ENCODE data around the gene SRSF12.

The SRSF12 gene

DNA sequence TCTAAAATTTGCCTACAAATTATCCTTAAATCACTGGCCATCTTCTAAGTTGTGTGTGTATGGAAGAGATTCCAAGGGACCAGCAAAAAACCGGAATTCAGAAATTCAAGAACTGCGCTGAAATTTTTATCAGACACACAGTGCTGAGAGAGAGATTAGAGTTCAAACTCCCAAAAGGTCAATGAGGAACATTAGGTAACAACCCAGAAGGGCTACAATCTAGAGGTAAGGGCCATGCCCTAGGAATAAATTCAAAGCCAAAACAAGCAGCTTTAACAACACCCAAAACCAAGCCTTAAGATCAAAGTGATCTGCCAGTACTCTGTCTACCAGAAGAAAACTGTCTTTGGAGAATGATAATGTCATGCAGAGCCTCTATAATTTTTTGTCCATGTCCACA, 17.8 kb downstream of the SRSF12 start:
- no peaks in the 10 kb centered on the region for H4K20me1 ChIP-seq (ENCODE audit: insufficient read depth)
- H2AFZ ChIP-seq (ENCODE audit: low read depth) = no peak overlapping the region
- no peaks in the 10 kb centered on the region for H3K36me3 ChIP-seq (ENCODE audit: insufficient read depth)
- H3K4me1 ChIP-seq (ENCODE audit: low read depth, poor library complexity, severe bottlenecking) = peaks cover 14% of the 10 kb centered on the region
- H3K4me3 ChIP-seq (IDR thresholded peaks at IDR 0.05; ENCODE audit: insufficient read depth, low read depth, low read length) = no peak overlapping the region
- TF ChIP-seq, protein P1, sequence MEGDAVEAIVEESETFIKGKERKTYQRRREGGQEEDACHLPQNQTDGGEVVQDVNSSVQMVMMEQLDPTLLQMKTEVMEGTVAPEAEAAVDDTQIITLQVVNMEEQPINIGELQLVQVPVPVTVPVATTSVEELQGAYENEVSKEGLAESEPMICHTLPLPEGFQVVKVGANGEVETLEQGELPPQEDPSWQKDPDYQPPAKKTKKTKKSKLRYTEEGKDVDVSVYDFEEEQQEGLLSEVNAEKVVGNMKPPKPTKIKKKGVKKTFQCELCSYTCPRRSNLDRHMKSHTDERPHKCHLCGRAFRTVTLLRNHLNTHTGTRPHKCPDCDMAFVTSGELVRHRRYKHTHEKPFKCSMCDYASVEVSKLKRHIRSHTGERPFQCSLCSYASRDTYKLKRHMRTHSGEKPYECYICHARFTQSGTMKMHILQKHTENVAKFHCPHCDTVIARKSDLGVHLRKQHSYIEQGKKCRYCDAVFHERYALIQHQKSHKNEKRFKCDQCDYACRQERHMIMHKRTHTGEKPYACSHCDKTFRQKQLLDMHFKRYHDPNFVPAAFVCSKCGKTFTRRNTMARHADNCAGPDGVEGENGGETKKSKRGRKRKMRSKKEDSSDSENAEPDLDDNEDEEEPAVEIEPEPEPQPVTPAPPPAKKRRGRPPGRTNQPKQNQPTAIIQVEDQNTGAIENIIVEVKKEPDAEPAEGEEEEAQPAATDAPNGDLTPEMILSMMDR (conservative IDR thresholded peaks at IDR 0.05; ENCODE audit: low read depth, low read length) = no peak
- H3K79me2 ChIP-seq (ENCODE audit: insufficient read depth, low read depth) = no peaks in the 10 kb centered on the region
- no peak overlapping the region for H3K27ac ChIP-seq
- no peak overlapping the region for H3K9ac ChIP-seq
- no peak overlapping the region for H3K4me2 ChIP-seq
- no peaks in the 10 kb centered on the region for H3K27me3 ChIP-seq (ENCODE audit: insufficient read depth, low read depth)

DNA sequence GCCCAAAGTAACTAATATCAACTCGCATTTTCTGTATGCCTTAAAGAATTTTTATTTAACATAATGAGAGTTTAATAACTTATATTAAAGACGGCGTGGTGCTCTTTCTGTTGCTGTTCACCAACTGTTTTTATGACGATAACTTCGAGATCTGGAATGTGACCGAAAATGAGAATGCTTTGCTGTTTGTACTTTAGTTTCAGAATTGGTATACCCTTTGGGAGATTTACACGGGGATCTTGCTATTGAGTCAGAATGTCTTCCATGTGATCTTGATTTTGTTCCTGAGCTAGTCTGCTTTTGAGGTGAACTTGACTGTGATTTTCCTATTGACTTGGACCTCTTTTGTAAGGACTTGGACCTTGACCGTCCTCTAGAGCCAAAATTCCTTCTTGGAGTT, 19.4 kb downstream of the SRSF12 start:
- Histone ChIP-seq H3K4me2 (peak overlapping the region; percentile 57), H4K20me1 (ENCODE audit: insufficient read depth) (no peaks in the 10 kb centered on the region), H3K9ac (no peak overlapping the region), H3K4me1 (ENCODE audit: low read depth, poor library complexity, severe bottlenecking) (peaks cover 14% of the 10 kb centered on the region), H3K27me3 (ENCODE audit: insufficient read depth, low read depth) (no peaks in the 10 kb centered on the region), H3K36me3 (ENCODE audit: insufficient read depth) (no peaks in the 10 kb centered on the region), H2AFZ (ENCODE audit: low read depth) (peak overlapping the region; percentile 48), H3K27ac (peak overlapping the region; percentile 20; the same call in 1 of the 2 replicates), H3K4me3 (IDR thresholded peaks at IDR 0.05; ENCODE audit: insufficient read depth, low read depth, low read length) (no peak overlapping the region), H3K79me2 (ENCODE audit: insufficient read depth, low read depth) (no peaks in the 10 kb centered on the region)
- TF ChIP-seq, protein P1 (conservative IDR thresholded peaks at IDR 0.05; ENCODE audit: low read depth, low read length) = no peak

DNA sequence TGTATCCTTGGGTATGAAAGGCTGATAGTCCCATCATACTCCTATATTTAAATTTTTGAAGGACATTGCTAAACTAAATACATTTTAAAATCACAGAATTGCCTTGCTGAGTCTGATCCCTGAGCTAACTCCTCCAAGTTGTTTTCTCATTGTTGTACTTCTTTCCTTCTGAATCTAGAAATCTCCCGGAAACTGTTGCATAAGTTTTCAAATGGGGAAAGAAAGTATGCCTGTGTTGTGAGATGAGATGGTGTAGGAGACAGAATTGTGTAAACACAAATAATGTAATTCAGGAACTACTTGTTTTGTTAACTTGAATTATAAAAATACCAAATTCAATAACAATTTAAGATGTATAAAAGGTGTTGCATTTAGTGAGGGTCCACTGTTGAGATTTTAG, 30.0 kb downstream of the SRSF12 start:
- Histone ChIP-seq H3K36me3 (ENCODE audit: insufficient read depth) (no peaks in the 10 kb centered on the region), H3K4me2 (no peak overlapping the region), H4K20me1 (ENCODE audit: insufficient read depth) (peaks cover 7% of the 10 kb centered on the region; the same call in 1 of the 2 replicates), H3K4me3 (IDR thresholded peaks at IDR 0.05; ENCODE audit: insufficient read depth, low read depth, low read length) (no peak overlapping the region), H3K4me1 (ENCODE audit: low read depth, poor library complexity, severe bottlenecking) (peaks cover 18% of the 10 kb centered on the region), H2AFZ (ENCODE audit: low read depth) (no peak overlapping the region), H3K79me2 (ENCODE audit: insufficient read depth, low read depth) (peaks cover 16% of the 10 kb centered on the region), H3K27me3 (ENCODE audit: insufficient read depth, low read depth) (no peaks in the 10 kb centered on the region), H3K27ac (no peak overlapping the region), H3K9ac (no peak overlapping the region)
- TF ChIP-seq, protein P1 (conservative IDR thresholded peaks at IDR 0.05; ENCODE audit: low read depth, low read length) = no peak

DNA sequence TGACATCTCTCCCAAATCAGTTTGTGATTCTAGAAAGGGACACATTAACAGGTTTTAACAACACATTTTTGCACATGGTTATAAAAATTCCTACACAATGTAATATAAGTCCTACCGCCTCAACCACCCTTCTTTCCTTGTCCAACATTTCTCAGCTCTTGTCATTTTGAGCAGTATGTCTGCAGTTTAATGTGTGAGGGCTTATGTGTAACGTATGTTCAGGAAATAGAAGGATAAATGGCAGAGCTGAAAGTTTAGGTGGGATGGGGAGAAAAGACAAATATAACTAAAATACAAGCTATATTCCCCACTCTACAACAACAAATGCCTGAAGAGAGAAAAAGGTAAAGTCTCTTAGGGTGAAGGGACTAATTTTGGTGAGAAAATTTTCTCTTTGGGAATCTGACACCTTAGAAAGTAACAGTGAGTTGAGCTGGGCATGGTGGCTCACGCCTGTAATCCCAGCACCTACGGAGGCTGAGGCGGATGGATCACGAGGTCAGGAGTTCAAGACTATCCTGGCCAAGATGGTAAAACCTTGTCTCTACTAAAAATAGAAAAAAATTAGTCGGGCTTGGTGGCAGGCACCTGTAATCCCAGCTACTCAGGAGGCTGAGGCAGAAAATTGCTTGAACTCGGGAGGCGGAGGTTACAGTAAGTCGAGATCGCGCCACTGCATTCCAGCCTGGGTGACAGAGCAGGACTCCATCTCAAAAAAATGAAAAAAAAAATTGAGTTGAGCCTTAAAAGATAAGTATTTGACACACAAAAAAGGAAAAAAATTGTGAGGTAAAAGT, 32.3 kb downstream of the SRSF12 start:
- Histone ChIP-seq H2AFZ (ENCODE audit: low read depth) (no peak overlapping the region), H3K9ac (no peak overlapping the region), H3K27me3 (ENCODE audit: insufficient read depth, low read depth) (no peaks in the 10 kb centered on the region), H3K79me2 (ENCODE audit: insufficient read depth, low read depth) (peaks cover 28% of the 10 kb centered on the region), H3K4me3 (IDR thresholded peaks at IDR 0.05; ENCODE audit: insufficient read depth, low read depth, low read length) (no peak overlapping the region), H3K27ac (no peak overlapping the region), H3K4me1 (ENCODE audit: low read depth, poor library complexity, severe bottlenecking) (peaks cover 12% of the 10 kb centered on the region), H3K36me3 (ENCODE audit: insufficient read depth) (no peaks in the 10 kb centered on the region), H3K4me2 (no peak overlapping the region), H4K20me1 (ENCODE audit: insufficient read depth) (peaks cover 7% of the 10 kb centered on the region; the same call in 1 of the 2 replicates)
- TF ChIP-seq, protein P1 (conservative IDR thresholded peaks at IDR 0.05; ENCODE audit: low read depth, low read length) = no peak

All from KMS-11 (cell line).